Measurements from ENCODE around the gene PRKCD. TPM values are rescaled to one million over a fixed set of nuclear protein-coding genes. Genes with fewer than 3 reads are reported as not detected.

Gene PRKCD
- total RNA-seq, 1 experiment from 2014 or later: 25.2 TPM

GRCh38 chr3:53191836-53192480 lies 30.9 kb downstream of the PRKCD start:
- DNase-seq: no peak
- CTCF ChIA-PET: no interaction called here
- peaks cover 15% of the 10 kb centered on the region for H3K36me3 Mint-ChIP-seq (ENCODE audit: insufficient read depth, unreplicated experiment)
- H3K9me3 Mint-ChIP-seq (ENCODE audit: low read depth, unreplicated experiment): no peaks in the 10 kb centered on the region
- H3K4me3 Mint-ChIP-seq (ENCODE audit: low read depth, unreplicated experiment): no peak overlapping the region
- no peaks in the 10 kb centered on the region for H3K27me3 Mint-ChIP-seq (ENCODE audit: unreplicated experiment)
- peaks cover 7% of the 10 kb centered on the region for H3K4me1 Mint-ChIP-seq (ENCODE audit: low read depth, unreplicated experiment)
- intact Hi-C loops (cut with micrococcal nuclease; ENCODE audit: unreplicated experiment): no loop called here
- no peak for TF ChIP-seq CTCF (IDR thresholded peaks at IDR 0.05; ENCODE audit: unreplicated experiment)
- BruUV-seq (replicated peaks): no TSS peak
- H3K27ac Mint-ChIP-seq (ENCODE audit: unreplicated experiment): no peak overlapping the region

GRCh38 chr3:53192608-53193007 lies 31.6 kb downstream of the PRKCD start:
- no peaks in the 10 kb centered on the region for H3K27me3 Mint-ChIP-seq (ENCODE audit: unreplicated experiment)
- CTCF ChIA-PET: no interaction called here
- no peak overlapping the region for H3K4me3 Mint-ChIP-seq (ENCODE audit: low read depth, unreplicated experiment)
- H3K27ac Mint-ChIP-seq (ENCODE audit: unreplicated experiment): no peak overlapping the region
- intact Hi-C loops (cut with micrococcal nuclease; ENCODE audit: unreplicated experiment): no loop called here
- no peaks in the 10 kb centered on the region for H3K9me3 Mint-ChIP-seq (ENCODE audit: low read depth, unreplicated experiment)
- no peak for DNase-seq
- peaks cover 15% of the 10 kb centered on the region for H3K36me3 Mint-ChIP-seq (ENCODE audit: insufficient read depth, unreplicated experiment)
- peaks cover 7% of the 10 kb centered on the region for H3K4me1 Mint-ChIP-seq (ENCODE audit: low read depth, unreplicated experiment)
- no TSS peak for BruUV-seq (replicated peaks)
- no peak for TF ChIP-seq CTCF (IDR thresholded peaks at IDR 0.05; ENCODE audit: unreplicated experiment)

- peaks cover 7% of the 10 kb centered on the region for H3K4me1 Mint-ChIP-seq (ENCODE audit: low read depth, unreplicated experiment)
- no peaks in the 10 kb centered on the region for H3K27me3 Mint-ChIP-seq (ENCODE audit: unreplicated experiment)
- no peak for DNase-seq
- H3K4me3 Mint-ChIP-seq (ENCODE audit: low read depth, unreplicated experiment): no peak overlapping the region
- H3K9me3 Mint-ChIP-seq (ENCODE audit: low read depth, unreplicated experiment): no peaks in the 10 kb centered on the region
- H3K27ac Mint-ChIP-seq (ENCODE audit: unreplicated experiment): no peak overlapping the region
- BruUV-seq (replicated peaks): no TSS peak
- TF ChIP-seq CTCF (IDR thresholded peaks at IDR 0.05; ENCODE audit: unreplicated experiment): no peak
- intact Hi-C loops (cut with micrococcal nuclease; ENCODE audit: unreplicated experiment): no loop called here
- CTCF ChIA-PET: interaction anchor here (1.2 kb wide), 1 partner anchor 62 kb away, joined by 3 read pairs; no protein-coding TSS in a partner anchor
- H3K36me3 Mint-ChIP-seq (ENCODE audit: insufficient read depth, unreplicated experiment): peaks cover 15% of the 10 kb centered on the region
Observed at GRCh38 chr3:53193466-53194209, 32.6 kb downstream of the PRKCD start.

GRCh38 chr3:53194210-53195065 lies 33.4 kb downstream of the PRKCD start:
- Mint-ChIP-seq H3K27ac (ENCODE audit: unreplicated experiment) (no peak overlapping the region), H3K36me3 (ENCODE audit: insufficient read depth, unreplicated experiment) (peaks cover 15% of the 10 kb centered on the region), H3K27me3 (ENCODE audit: unreplicated experiment) (no peaks in the 10 kb centered on the region), H3K4me1 (ENCODE audit: low read depth, unreplicated experiment) (peaks cover 7% of the 10 kb centered on the region), H3K9me3 (ENCODE audit: low read depth, unreplicated experiment) (no peaks in the 10 kb centered on the region), H3K4me3 (ENCODE audit: low read depth, unreplicated experiment) (no peak overlapping the region)
- intact Hi-C loops (cut with micrococcal nuclease; ENCODE audit: unreplicated experiment): no loop called here
- BruUV-seq (replicated peaks): no TSS peak
- CTCF ChIA-PET: interaction anchor here (1.0 to 2.5 kb wide), 3 partner anchors 34 to 80 kb away, joined by 3 to 16 read pairs (median 3); partner anchors contain the start of gene PRKCD
- DNase-seq: no peak
- no peak for TF ChIP-seq CTCF (IDR thresholded peaks at IDR 0.05; ENCODE audit: unreplicated experiment)
